ENCODE measurements around the gene ZNF605.

- TF ChIP-seq CTCF (IDR thresholded peaks at IDR 0.05) (no peak), POLR2A (IDR thresholded peaks at IDR 0.05) (no peak)
Measured at GRCh38 chr12:132926415-132926833, 29.7 kb downstream of the ZNF605 start.

Measured in ovary (tissue), 3 donors.